IMR-90 (cell line): ENCODE data around the gene GAL3ST3. TPM values are rescaled to one million over a fixed set of nuclear protein-coding genes. Genes with fewer than 3 reads are reported as not detected.

Source experiments
- ATAC-seq: fragments of 200-7000 bp; cut with Tn5 transposase; 2 replicates; pipeline ENCODE4 v1.9.1; 2020; ENCODE audit warnings: low read depth, mild to moderate bottlenecking, moderate library complexity
- BruUV-seq: library from RNA; stranded (reverse); fragments of 400-500 nt; replicated peaks from 2 replicates; lab custom pipeline; 2021; lab: Mats Ljungman, UMichigan
- CTCF ChIA-PET: fragments of 300-600 bp; formaldehyde crosslinking; extraction: SDS; loops from one replicate; lab custom pipeline; 2021; ENCODE audit warnings: antibody characterized with exemption; lab: Yijun Ruan, JAX
- POLR2A ChIA-PET: fragments of 300-600 bp; sonication (Branson Sonifier 250); formaldehyde crosslinking; loops from one replicate; lab custom pipeline; 2022; ENCODE audit warnings: antibody characterized with exemption; ENCODE audit not compliant: unreplicated experiment; lab: Charles Lee
- DNase-seq: peaks from one replicate; pipeline ENCODE4 v3.0.0; 2013
- H2AFZ ChIP-seq: replicated peaks from 2 replicates; pipeline ENCODE3; 2013; ENCODE audit warnings: low read length, mild to moderate bottlenecking; ENCODE audit not compliant: poor library complexity
- H2AK5ac ChIP-seq: 2 replicates; pipeline ENCODE4 v1.6.1; 2013; ENCODE audit warnings: low read depth, low read length, inconsistent platforms
- H2AK9ac ChIP-seq: replicated peaks from 2 replicates; pipeline ENCODE3; 2013; ENCODE audit warnings: mild to moderate bottlenecking, low read depth, low read length, moderate library complexity; ENCODE audit not compliant: poor library complexity
- H2BK120ac ChIP-seq: 2 replicates; pipeline ENCODE4 v1.6.1; 2013; ENCODE audit warnings: low read depth, low read length, inconsistent platforms
- H2BK15ac ChIP-seq: 3 replicates; pipeline ENCODE4 v1.6.1; 2013; ENCODE audit warnings: low read depth, low read length, inconsistent platforms
- H2BK20ac ChIP-seq: 2 replicates; pipeline ENCODE4 v1.6.1; 2013; ENCODE audit warnings: low read depth, mild to moderate bottlenecking, inconsistent platforms, low read length, moderate library complexity
- H2BK5ac ChIP-seq: 2 replicates; pipeline ENCODE4 v1.6.1; 2013; ENCODE audit warnings: mild to moderate bottlenecking, low read depth, low read length, inconsistent platforms; ENCODE audit not compliant: poor library complexity, severe bottlenecking
- H3K14ac ChIP-seq: replicated peaks from 2 replicates; pipeline ENCODE4 v1.6.1; 2013; ENCODE audit warnings: low read depth, low read length, inconsistent platforms
- H3K18ac ChIP-seq: 2 replicates; pipeline ENCODE4 v1.6.1; 2013; ENCODE audit warnings: low read depth, low read length, control low read depth
- H3K23ac ChIP-seq: 2 replicates; pipeline ENCODE4 v1.6.1; 2013; ENCODE audit warnings: low read depth, low read length, inconsistent platforms
- H3K27ac ChIP-seq: 2 replicates; pipeline ENCODE4 v1.5.1; 2013; ENCODE audit warnings: mild to moderate bottlenecking, control low read depth, low read length; ENCODE audit not compliant: insufficient read depth
- H3K27me3 ChIP-seq: 2 replicates; pipeline ENCODE4 v1.6.1; 2013; ENCODE audit warnings: low read length; ENCODE audit not compliant: control insufficient read depth, insufficient read depth
- H3K36me3 ChIP-seq: 2 replicates; pipeline ENCODE4 v1.6.1; 2013; ENCODE audit warnings: low read length, mixed read lengths; ENCODE audit not compliant: control insufficient read depth, insufficient read depth
- H3K4ac ChIP-seq: 2 replicates; pipeline ENCODE4 v1.6.1; 2013; ENCODE audit warnings: low read depth, low read length, inconsistent platforms
- H3K4me1 ChIP-seq: 2 replicates; pipeline ENCODE4 v1.6.1; 2013; ENCODE audit warnings: low read length, mixed read lengths; ENCODE audit not compliant: control insufficient read depth, insufficient read depth
- H3K4me2 ChIP-seq: 2 replicates; pipeline ENCODE4 v1.6.1; 2013; ENCODE audit warnings: low read depth, mild to moderate bottlenecking, control low read depth, low read length, moderate library complexity
- H3K4me3 ChIP-seq: 2 replicates; pipeline ENCODE4 v1.5.1; 2013; ENCODE audit warnings: low read depth, mild to moderate bottlenecking, control low read depth, low read length, moderate library complexity; ENCODE audit not compliant: insufficient read depth
- H3K56ac ChIP-seq: 2 replicates; pipeline ENCODE4 v1.6.1; 2013; ENCODE audit warnings: low read length, inconsistent platforms; ENCODE audit not compliant: insufficient read depth; ENCODE audit errors: extremely low read depth
- H3K79me1 ChIP-seq, 2 experiments: 2 replicates each; pipeline ENCODE4 v1.6.1; 2013; ENCODE audit warnings: low read length in 2 of 2, inconsistent platforms in 1 of 2, low read depth in 1 of 2
- H3K9ac ChIP-seq: 2 replicates; pipeline ENCODE4 v1.6.1; 2013; ENCODE audit warnings: low read depth, low read length, control low read depth
- H3K9me1 ChIP-seq: 2 replicates; pipeline ENCODE4 v1.6.1; 2013; ENCODE audit warnings: low read length, inconsistent platforms; ENCODE audit not compliant: insufficient read depth
- H3K9me3 ChIP-seq: 2 replicates; pipeline ENCODE4 v1.6.1; 2013; ENCODE audit warnings: low read length; ENCODE audit not compliant: control insufficient read depth, insufficient read depth
- H4K20me1 ChIP-seq: 2 replicates; pipeline ENCODE4 v1.6.1; 2013; ENCODE audit warnings: low read length, inconsistent platforms; ENCODE audit not compliant: insufficient read depth
- H4K5ac ChIP-seq: 2 replicates; pipeline ENCODE4 v1.6.1; 2013; ENCODE audit warnings: mild to moderate bottlenecking, low read depth, low read length, control low read depth
- H4K8ac ChIP-seq, 2 experiments: 2 replicates each; pipeline ENCODE4 v1.6.1; 2013; ENCODE audit warnings: low read depth in 2 of 2, low read length in 2 of 2, control low read depth in 1 of 2, inconsistent platforms in 1 of 2
- H4K91ac ChIP-seq: 2 replicates; pipeline ENCODE4 v1.6.1; 2013; ENCODE audit warnings: low read depth, low read length, inconsistent platforms; ENCODE audit not compliant: insufficient read depth
- BHLHE40 ChIP-seq: fragments of 150-350 bp; IDR thresholded peaks from 2 replicates; pipeline ENCODE4 v1.6.1; 2016; ENCODE audit warnings: mild to moderate bottlenecking, low read depth, low read length
- CEBPB ChIP-seq: IDR thresholded peaks from 2 replicates; pipeline ENCODE4 v1.6.1; 2012; ENCODE audit warnings: low read depth, low read length, improper control_type of control experiment
- CTCF ChIP-seq: conservative IDR thresholded peaks from 2 replicates; pipeline ENCODE4 v1.5.1; 2012; ENCODE audit warnings: mild to moderate bottlenecking, low read depth, low read length, improper control_type of control experiment
- FOS ChIP-seq: fragments of 150-350 bp; IDR thresholded peaks from 2 replicates; pipeline ENCODE4 v1.6.1; 2016; ENCODE audit warnings: low read depth, low read length
- MAFK ChIP-seq: IDR thresholded peaks from 2 replicates; pipeline ENCODE4 v1.6.1; 2012; ENCODE audit warnings: low read depth, low read length, improper control_type of control experiment
- MAZ ChIP-seq: IDR thresholded peaks from 2 replicates; pipeline ENCODE4 v1.6.1; 2012; ENCODE audit warnings: low read depth, mild to moderate bottlenecking, low read length, improper control_type of control experiment, moderate library complexity, borderline replicate concordance
- MXI1 ChIP-seq: IDR thresholded peaks from 2 replicates; pipeline ENCODE4 v1.6.1; 2012; ENCODE audit warnings: low read depth, mild to moderate bottlenecking, low read length, moderate library complexity, borderline replicate concordance
- NFE2L2 ChIP-seq: fragments of 150-350 bp; IDR thresholded peaks from 2 replicates; pipeline ENCODE4 v1.6.1; 2016; ENCODE audit warnings: low read depth, mild to moderate bottlenecking, low read length
- POLR2A ChIP-seq: IDR thresholded peaks from 2 replicates; pipeline ENCODE4 v1.6.1; 2012; ENCODE audit warnings: mild to moderate bottlenecking, low read depth, low read length
- RCOR1 ChIP-seq: IDR thresholded peaks from 2 replicates; pipeline ENCODE4 v1.6.1; 2012; ENCODE audit warnings: mild to moderate bottlenecking, low read length, improper control_type of control experiment; ENCODE audit not compliant: insufficient replicate concordance
- RFX5 ChIP-seq: IDR thresholded peaks from 2 replicates; pipeline ENCODE4 v1.8.0; 2012; ENCODE audit warnings: low read depth, mild to moderate bottlenecking, low read length, moderate library complexity
- USF2 ChIP-seq: fragments of 150-350 bp; IDR thresholded peaks from 2 replicates; pipeline ENCODE4 v1.6.1; 2017; ENCODE audit warnings: mild to moderate bottlenecking, antibody characterized with exemption, low read length, low read depth
- whole genome bisulfite sequencing, 2 experiments: methylation state at CpG; one replicate each; pipeline versions ENCODE4 v1.1.5 to v1.1.7; 2013; ENCODE audit warnings: missing lambda C conversion rate in 2 of 2; ENCODE audit not compliant: insufficient read length in 1 of 2; ENCODE audit errors: extremely low coverage in 2 of 2; 5-methylcytosine and 5-hydroxymethylcytosine counted together
- dilution Hi-C: fragments of 300-500 bp; cut with HindIII; formaldehyde crosslinking; loops from one replicate; pipeline ENCODE4 v1.14.3; 2018; ENCODE audit warnings: low sequenced_read_pairs; ENCODE audit not compliant: unreplicated experiment
- in situ Hi-C: fragments of 300-500 bp; cut with MboI; formaldehyde crosslinking; loops from 3 replicates; pipeline ENCODE4 v1.14.3; 2019; ENCODE audit warnings: low sequenced_read_pairs, inconsistent platforms, mixed read lengths
- intact Hi-C: fragments of 100-400 bp; cut with micrococcal nuclease; formaldehyde crosslinking; loops from 2 replicates; pipeline ENCODE4 v1.10.0; 2022
- polyA plus RNA-seq, 3 experiments: library from polyadenylated mRNA; depleted of rRNA; stranded (reverse); fragments of >200 nt; gene quantifications; 2 replicates each; pipeline ENCODE4 v1.2.3, GENCODE V29; 2012; ENCODE audit warnings: low replicate concordance in 1 of 3
- total RNA-seq: library from RNA; depleted of rRNA; stranded (reverse); fragments of >200 nt; gene quantifications from 2 replicates; pipeline ENCODE4 v1.2.3, GENCODE V29; 2012

GAL3ST3 gene
- total and polyA plus RNA-seq, 2 of the 4 experiments (the other 2 are of a cell fraction) = 0.19 TPM; not detected in 1

GRCh38 chr11:66036334-66036710, 12.6 kb downstream of the GAL3ST3 start:
- H3K9me3 ChIP-seq = peaks cover 7% of the 10 kb centered on the region; the same call in 1 of the 2 replicates
- H3K4ac ChIP-seq = no peak overlapping the region
- ChIA-PET CTCF (interaction anchor here (1.2 kb wide), 1 partner anchor 14 kb away, joined by 4 read pairs; no protein-coding TSS in a partner anchor), POLR2A (interaction anchor here (0.5 kb wide), 1 partner anchor 15 kb away, joined by 4 read pairs; no protein-coding TSS in a partner anchor)
- no peak overlapping the region for H3K14ac ChIP-seq
- ATAC-seq = no peak
- H3K9ac ChIP-seq = no peak overlapping the region
- no peak overlapping the region for H2BK20ac ChIP-seq
- no peaks in the 10 kb centered on the region; the same call in 1 of the 2 replicates for H3K4me1 ChIP-seq
- no peak overlapping the region for H2AK9ac ChIP-seq
- H3K4me2 ChIP-seq = no peak overlapping the region
- in situ Hi-C loops = no loop called here
- TF ChIP-seq FOS (no peak), BHLHE40 (no peak), MAZ (no peak), MAFK (no peak), CEBPB (no peak), RFX5 (no peak), MXI1 (no peak), USF2 (no peak), RCOR1 (no peak), NFE2L2 (no peak), POLR2A (no peak), CTCF (no peak)
- no peak overlapping the region for H2AK5ac ChIP-seq
- 83% methylated on average over 1 of the region's 5 CpGs; no CpG with 5 or more reads in 1 of the 2 experiments for WGBS, 2 experiments
- H3K27me3 ChIP-seq = peaks cover 18% of the 10 kb centered on the region
- no peaks in the 10 kb centered on the region for H3K9me1 ChIP-seq
- 0 out of 2 replicates have a peak, but pooled peaks cover 3% of the 10 kb centered on the region for H4K20me1 ChIP-seq
- no peak overlapping the region for H4K8ac ChIP-seq
- no peak overlapping the region for H4K5ac ChIP-seq
- H2BK120ac ChIP-seq = no peak overlapping the region
- no peak overlapping the region for H3K56ac ChIP-seq
- dilution Hi-C loops = no loop called here
- no peak overlapping the region for H2BK5ac ChIP-seq
- H3K18ac ChIP-seq = no peak overlapping the region
- intact Hi-C loops = no loop called here
- H3K4me3 ChIP-seq = no peak overlapping the region
- no peaks in the 10 kb centered on the region for H3K36me3 ChIP-seq
- no peak for DNase-seq
- no TSS peak for BruUV-seq
- H3K79me1 ChIP-seq = no peaks in the 10 kb centered on the region
- H4K91ac ChIP-seq = no peak overlapping the region
- H2BK15ac ChIP-seq = no peak overlapping the region
- no peak overlapping the region for H3K23ac ChIP-seq
- H2AFZ ChIP-seq = no peak overlapping the region
- no peak overlapping the region for H3K27ac ChIP-seq
